ENCODE results near the gene CDC42EP3. TPM values are rescaled to one million over a fixed set of nuclear protein-coding genes. Genes with fewer than 3 reads are reported as not detected.

Gene CDC42EP3
- 91.8 to 135 TPM (median 128 TPM) in 5 replicates for total RNA-seq (2022; extraction: Qiagen RNA extraction)

GRCh38 chr2:37671009-37671815, at the start of gene CDC42EP3:
Gene CDC42EP3 (minus strand): TSS chr2:37671642. CDS start chr2:37646587, 25,055 bp downstream.

